HG03457 (cell line): ENCODE results near the gene DCHS2.
A peak's percentile ranks its signal among the peaks of the same experiment; 100 is the strongest.

Experiments used
- ATAC-seq: cut with Tn5 transposase; IDR thresholded peaks from one replicate; pipeline ENCODE4 v1.9.1; 2021; ENCODE audit warnings: moderate number of reproducible peaks; ENCODE audit not compliant: unreplicated experiment

DCHS2 gene

GRCh38 chr4:154390324-154390723 lies 101.3 kb downstream of the DCHS2 start:
- ATAC-seq, result no peak

GRCh38 chr4:154389148-154389547 lies 102.5 kb downstream of the DCHS2 start:
- ATAC-seq, result no peak

- ATAC-seq, result no peak
These were observed 107.6 kb downstream of the DCHS2 start for GRCh38 chr4:154384012-154384411.

GRCh38 chr4:154376486-154376885 lies 115.1 kb downstream of the DCHS2 start:
- no peak for ATAC-seq

- peak; percentile 71 for ATAC-seq
These were observed 123.5 kb downstream of the DCHS2 start for GRCh38 chr4:154368060-154368459.

GRCh38 chr4:154367659-154368058 lies 123.9 kb downstream of the DCHS2 start:
- ATAC-seq, result peak; percentile 13

- no peak for ATAC-seq
These were observed 124.6 kb downstream of the DCHS2 start for GRCh38 chr4:154366956-154367355.

GRCh38 chr4:154364066-154364845 lies 127.3 kb downstream of the DCHS2 start:
- ATAC-seq, result no peak

- ATAC-seq, result no peak
These were observed 130.1 kb downstream of the DCHS2 start for GRCh38 chr4:154361450-154361849.

GRCh38 chr4:154360491-154360890 lies 131.1 kb downstream of the DCHS2 start:
- no peak for ATAC-seq

- ATAC-seq, result no peak
These were observed 136.7 kb downstream of the DCHS2 start for GRCh38 chr4:154354883-154355282.

GRCh38 chr4:154349829-154350228 lies 141.8 kb downstream of the DCHS2 start:
- ATAC-seq, result no peak

- ATAC-seq, result no peak
These were observed 142.9 kb downstream of the DCHS2 start for GRCh38 chr4:154348657-154349056.

GRCh38 chr4:154345359-154345758 lies 146.2 kb downstream of the DCHS2 start:
- no peak for ATAC-seq

- no peak for ATAC-seq
These were observed 146.9 kb downstream of the DCHS2 start for GRCh38 chr4:154344686-154345085.

GRCh38 chr4:154343651-154344050 lies 147.9 kb downstream of the DCHS2 start:
- no peak for ATAC-seq

GRCh38 chr4:154341448-154341847 lies 150.2 kb downstream of the DCHS2 start:
- no peak for ATAC-seq

- no peak for ATAC-seq
These were observed 156.0 kb downstream of the DCHS2 start for GRCh38 chr4:154335588-154335987.

- peak; percentile 90 for ATAC-seq
These were observed 158.7 kb downstream of the DCHS2 start for GRCh38 chr4:154332681-154333421.

- ATAC-seq, result no peak
These were observed 161.7 kb downstream of the DCHS2 start for GRCh38 chr4:154329939-154330338.

GRCh38 chr4:154329268-154329868 lies 162.2 kb downstream of the DCHS2 start:
- ATAC-seq, result no peak

- ATAC-seq, result no peak
These were observed 163.6 kb downstream of the DCHS2 start for GRCh38 chr4:154328030-154328429.
